Measurements from ENCODE around the gene DIS3. TPM values are rescaled to one million over a fixed set of nuclear protein-coding genes. Genes with fewer than 3 reads are reported as not detected.

Gene DIS3, protein sequence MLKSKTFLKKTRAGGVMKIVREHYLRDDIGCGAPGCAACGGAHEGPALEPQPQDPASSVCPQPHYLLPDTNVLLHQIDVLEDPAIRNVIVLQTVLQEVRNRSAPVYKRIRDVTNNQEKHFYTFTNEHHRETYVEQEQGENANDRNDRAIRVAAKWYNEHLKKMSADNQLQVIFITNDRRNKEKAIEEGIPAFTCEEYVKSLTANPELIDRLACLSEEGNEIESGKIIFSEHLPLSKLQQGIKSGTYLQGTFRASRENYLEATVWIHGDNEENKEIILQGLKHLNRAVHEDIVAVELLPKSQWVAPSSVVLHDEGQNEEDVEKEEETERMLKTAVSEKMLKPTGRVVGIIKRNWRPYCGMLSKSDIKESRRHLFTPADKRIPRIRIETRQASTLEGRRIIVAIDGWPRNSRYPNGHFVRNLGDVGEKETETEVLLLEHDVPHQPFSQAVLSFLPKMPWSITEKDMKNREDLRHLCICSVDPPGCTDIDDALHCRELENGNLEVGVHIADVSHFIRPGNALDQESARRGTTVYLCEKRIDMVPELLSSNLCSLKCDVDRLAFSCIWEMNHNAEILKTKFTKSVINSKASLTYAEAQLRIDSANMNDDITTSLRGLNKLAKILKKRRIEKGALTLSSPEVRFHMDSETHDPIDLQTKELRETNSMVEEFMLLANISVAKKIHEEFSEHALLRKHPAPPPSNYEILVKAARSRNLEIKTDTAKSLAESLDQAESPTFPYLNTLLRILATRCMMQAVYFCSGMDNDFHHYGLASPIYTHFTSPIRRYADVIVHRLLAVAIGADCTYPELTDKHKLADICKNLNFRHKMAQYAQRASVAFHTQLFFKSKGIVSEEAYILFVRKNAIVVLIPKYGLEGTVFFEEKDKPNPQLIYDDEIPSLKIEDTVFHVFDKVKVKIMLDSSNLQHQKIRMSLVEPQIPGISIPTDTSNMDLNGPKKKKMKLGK
- 37.8 and 41.9 TPM in 2 replicates for total RNA-seq

DNA sequence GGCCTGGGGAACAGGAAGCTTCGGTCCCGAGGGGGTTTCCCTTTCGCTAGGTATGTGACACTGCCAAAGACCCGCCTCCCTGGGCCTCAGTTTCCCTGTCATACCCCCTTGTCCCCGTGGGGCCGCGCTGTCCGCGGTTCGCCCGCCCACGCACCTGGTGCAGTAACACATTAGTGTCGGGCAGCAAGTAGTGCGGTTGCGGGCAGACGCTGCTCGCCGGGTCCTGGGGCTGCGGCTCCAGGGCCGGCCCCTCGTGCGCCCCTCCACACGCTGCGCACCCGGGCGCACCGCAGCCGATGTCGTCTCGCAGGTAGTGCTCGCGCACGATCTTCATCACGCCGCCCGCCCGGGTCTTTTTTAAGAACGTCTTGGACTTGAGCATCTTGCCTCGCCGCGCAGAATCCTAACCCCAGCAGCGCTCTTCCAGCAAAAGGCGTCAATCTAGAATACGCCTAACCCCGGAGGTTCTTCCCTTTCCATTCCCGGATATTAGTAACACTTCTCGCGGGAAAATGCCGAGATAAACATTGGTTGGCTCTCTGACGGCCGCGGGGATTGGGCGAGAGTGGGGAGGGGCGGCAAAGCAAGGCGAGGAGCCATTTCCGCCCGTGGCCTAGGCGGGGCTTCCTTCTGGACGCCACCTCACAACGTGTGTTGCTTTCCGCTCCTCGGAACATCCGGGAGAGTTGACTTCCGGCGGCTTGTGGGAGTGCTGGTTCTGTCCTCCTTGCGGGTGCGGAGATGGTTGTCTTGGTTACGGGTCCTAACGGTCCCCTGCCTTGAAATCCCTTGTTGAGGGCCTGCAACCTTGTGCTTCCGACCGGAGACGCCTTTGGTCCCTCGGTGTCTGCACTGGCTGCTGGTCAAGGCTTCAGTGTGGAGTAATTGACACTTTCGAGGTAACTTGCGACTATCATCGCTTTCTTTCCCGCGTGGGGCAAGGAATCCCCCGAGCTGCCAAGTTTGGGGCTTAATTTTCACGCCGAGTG, at the start of gene DIS3, which contains the start of gene PIBF1:
DIS3 (minus strand) TSS at position 450 of the 989 bp plus-strand sequence; CDS start at position 382, 68 bp downstream.
PIBF1 (plus strand) TSS at position 683 of the 989 bp plus-strand sequence. CDS start 1,337 bp downstream, outside the sequence.

DNA sequence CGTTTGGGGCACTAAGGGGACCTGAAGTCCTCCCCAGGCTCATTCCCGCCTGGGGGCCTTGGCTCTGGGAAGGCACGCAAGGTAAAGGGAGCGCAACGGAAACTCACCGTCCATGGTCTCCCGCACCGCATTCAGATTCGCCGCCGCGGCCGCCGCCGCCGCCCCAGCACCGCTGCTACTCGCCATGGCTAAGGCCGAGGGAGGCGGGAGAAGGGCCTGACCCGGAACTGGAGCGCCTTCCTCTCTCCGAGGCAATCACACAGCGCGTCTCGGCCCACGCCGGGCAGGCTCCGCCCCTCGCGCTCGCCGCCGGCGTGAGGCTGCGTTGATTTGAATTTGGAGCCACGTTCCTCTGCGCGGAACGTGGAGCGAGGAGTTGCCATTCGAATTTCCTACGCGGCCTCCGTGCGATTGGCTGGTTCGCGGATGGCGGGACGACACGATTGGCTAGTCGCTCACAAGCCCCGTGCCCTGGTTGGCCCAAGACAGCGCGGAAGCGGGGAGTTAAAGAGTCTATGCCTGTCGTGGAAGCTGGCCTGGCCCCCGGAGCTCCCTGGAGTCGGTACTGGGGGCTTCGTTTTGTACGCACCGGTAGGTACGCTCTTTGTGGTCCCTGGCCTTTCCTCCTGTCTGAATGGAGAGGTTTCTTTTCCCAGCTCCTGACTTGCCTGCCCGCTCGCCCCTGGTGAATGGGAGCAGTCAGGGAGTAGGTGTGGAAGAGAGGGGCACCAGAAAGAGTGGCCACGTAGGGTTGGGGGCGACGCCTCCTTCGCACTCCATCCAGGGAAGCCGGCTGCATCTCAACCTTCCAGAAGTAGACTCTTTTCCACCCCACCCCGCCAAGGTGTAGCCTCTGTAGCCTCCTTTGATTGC, 54.0 kb downstream of the DIS3 start, which contains the start of the genes BORA and MZT1:
BORA (plus strand) TSS at position 507 of the 873 bp plus-strand sequence. CDS start 1,018 bp downstream, outside the sequence.
MZT1 (minus strand) TSS at position 213 of the 873 bp plus-strand sequence; CDS start at position 186, 27 bp downstream.

Other genes starting within 250 kb of the DIS3 start
- 9.5 and 14.5 TPM in 2 replicates for gene MZT1, start 54.3 kb downstream of the DIS3 start, total RNA-seq
- gene BORA, start 54.0 kb downstream of the DIS3 start, total RNA-seq, result 3.4 and 5.8 TPM in 2 replicates
- gene PIBF1, start 233 bp upstream of the DIS3 start, total RNA-seq, result 36.1 and 39.2 TPM in 2 replicates

All from aortic smooth muscle cell (primary cell).